MCF 10A (cell line): ENCODE measurements around the gene BPIFB6. TPM values are rescaled to one million over a fixed set of nuclear protein-coding genes. Genes with fewer than 3 reads are reported as not detected.

Source experiments
- BruUV-seq: library from RNA; stranded (reverse); fragments of 400-500 nt; replicated peaks from 2 replicates; lab custom pipeline; 2021; lab: Mats Ljungman, UMichigan
- CTCF ChIA-PET: fragments of 300-600 bp; sonication (Branson Sonifier 250); formaldehyde crosslinking; extraction: SDS; loops from one replicate; lab custom pipeline; 2021; ENCODE audit warnings: antibody characterized with exemption, inconsistent platforms; lab: Yijun Ruan, JAX
- POLR2A ChIA-PET: fragments of 300-600, 350-650 bp; sonication (Branson Sonifier 250); formaldehyde crosslinking; extraction: SDS; loops from one replicate; lab custom pipeline; 2020; ENCODE audit warnings: antibody characterized with exemption, inconsistent platforms; lab: Yijun Ruan, JAX
- DNase-seq: peaks from one replicate; pipeline ENCODE4 v3.0.0-alpha.2; 2018; ENCODE audit not compliant: unreplicated experiment
- H3K27ac Mint-ChIP-seq: one replicate; pipeline ENCODE4 v1.8.0; 2022; ENCODE audit warnings: mild to moderate bottlenecking, low read depth, mixed read lengths; ENCODE audit not compliant: unreplicated experiment
- H3K27me3 Mint-ChIP-seq: one replicate; pipeline ENCODE4 v1.8.0; 2022; ENCODE audit warnings: mixed read lengths; ENCODE audit not compliant: insufficient read depth, unreplicated experiment
- H3K36me3 Mint-ChIP-seq: one replicate; pipeline ENCODE4 v1.8.0; 2022; ENCODE audit warnings: mild to moderate bottlenecking, moderate library complexity, mixed read lengths; ENCODE audit not compliant: insufficient read depth, unreplicated experiment
- H3K4me1 Mint-ChIP-seq: one replicate; pipeline ENCODE4 v1.8.0; 2022; ENCODE audit warnings: mixed read lengths; ENCODE audit not compliant: insufficient read depth, unreplicated experiment
- H3K4me3 Mint-ChIP-seq: one replicate; pipeline ENCODE4 v1.8.0; 2022; ENCODE audit warnings: mild to moderate bottlenecking, moderate library complexity, mixed read lengths; ENCODE audit not compliant: unreplicated experiment
- H3K9me3 Mint-ChIP-seq: one replicate; pipeline ENCODE4 v1.8.0; 2022; ENCODE audit warnings: mixed read lengths; ENCODE audit not compliant: unreplicated experiment
- intact Hi-C: fragments of 100-400 bp; cut with micrococcal nuclease; formaldehyde crosslinking; loops from 2 replicates; pipeline ENCODE4 v1.14.1; 2022
- total RNA-seq: library from RNA; stranded (reverse); gene quantifications from 2 replicates; pipeline ENCODE4 v1.2.3, GENCODE V29; 2022
- TF ChIP-seq, protein P1 (sequence below): fragments of 200-600 bp; IDR thresholded peaks from one replicate; pipeline ENCODE4 v1.8.0; 2022; ENCODE audit warnings: antibody characterized with exemption, mild to moderate bottlenecking; ENCODE audit not compliant: unreplicated experiment

Gene BPIFB6
- total RNA-seq, 1 experiment from 2014 or later = not detected

DNA sequence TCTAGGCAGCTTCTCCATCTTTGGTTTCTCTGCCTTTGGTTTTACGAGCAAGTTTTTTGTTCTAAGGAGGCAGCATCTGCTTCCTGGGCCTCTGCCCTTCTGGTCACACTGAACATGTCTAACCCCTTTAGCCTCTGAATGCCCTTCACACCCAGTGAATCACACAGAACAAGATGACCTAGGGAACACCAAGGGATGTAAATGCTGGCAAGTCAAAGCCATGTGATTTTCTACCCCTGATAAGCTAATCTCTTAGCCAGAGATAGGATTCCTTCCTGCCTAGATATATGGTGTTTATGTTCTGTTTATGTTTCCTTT lies 7.2 kb upstream of the BPIFB6 start:
- no peaks in the 10 kb centered on the region for H3K4me1 Mint-ChIP-seq
- H3K27me3 Mint-ChIP-seq = peaks cover 8% of the 10 kb centered on the region
- ChIA-PET POLR2A (interaction anchor here (1.4 kb wide), 1 partner anchor 10 kb away, joined by 3 read pairs; no protein-coding TSS in a partner anchor), CTCF (interaction anchor here (1.5 kb wide), 1 partner anchor 11 kb away, joined by 3 read pairs; no protein-coding TSS in a partner anchor)
- H3K27ac Mint-ChIP-seq = no peak overlapping the region
- no peaks in the 10 kb centered on the region for H3K9me3 Mint-ChIP-seq
- H3K4me3 Mint-ChIP-seq = no peak overlapping the region
- H3K36me3 Mint-ChIP-seq = no peaks in the 10 kb centered on the region
- no peak for DNase-seq
- intact Hi-C loops = no loop called here
- TF ChIP-seq, protein P1, sequence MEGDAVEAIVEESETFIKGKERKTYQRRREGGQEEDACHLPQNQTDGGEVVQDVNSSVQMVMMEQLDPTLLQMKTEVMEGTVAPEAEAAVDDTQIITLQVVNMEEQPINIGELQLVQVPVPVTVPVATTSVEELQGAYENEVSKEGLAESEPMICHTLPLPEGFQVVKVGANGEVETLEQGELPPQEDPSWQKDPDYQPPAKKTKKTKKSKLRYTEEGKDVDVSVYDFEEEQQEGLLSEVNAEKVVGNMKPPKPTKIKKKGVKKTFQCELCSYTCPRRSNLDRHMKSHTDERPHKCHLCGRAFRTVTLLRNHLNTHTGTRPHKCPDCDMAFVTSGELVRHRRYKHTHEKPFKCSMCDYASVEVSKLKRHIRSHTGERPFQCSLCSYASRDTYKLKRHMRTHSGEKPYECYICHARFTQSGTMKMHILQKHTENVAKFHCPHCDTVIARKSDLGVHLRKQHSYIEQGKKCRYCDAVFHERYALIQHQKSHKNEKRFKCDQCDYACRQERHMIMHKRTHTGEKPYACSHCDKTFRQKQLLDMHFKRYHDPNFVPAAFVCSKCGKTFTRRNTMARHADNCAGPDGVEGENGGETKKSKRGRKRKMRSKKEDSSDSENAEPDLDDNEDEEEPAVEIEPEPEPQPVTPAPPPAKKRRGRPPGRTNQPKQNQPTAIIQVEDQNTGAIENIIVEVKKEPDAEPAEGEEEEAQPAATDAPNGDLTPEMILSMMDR = no peak
- no TSS peak for BruUV-seq

DNA sequence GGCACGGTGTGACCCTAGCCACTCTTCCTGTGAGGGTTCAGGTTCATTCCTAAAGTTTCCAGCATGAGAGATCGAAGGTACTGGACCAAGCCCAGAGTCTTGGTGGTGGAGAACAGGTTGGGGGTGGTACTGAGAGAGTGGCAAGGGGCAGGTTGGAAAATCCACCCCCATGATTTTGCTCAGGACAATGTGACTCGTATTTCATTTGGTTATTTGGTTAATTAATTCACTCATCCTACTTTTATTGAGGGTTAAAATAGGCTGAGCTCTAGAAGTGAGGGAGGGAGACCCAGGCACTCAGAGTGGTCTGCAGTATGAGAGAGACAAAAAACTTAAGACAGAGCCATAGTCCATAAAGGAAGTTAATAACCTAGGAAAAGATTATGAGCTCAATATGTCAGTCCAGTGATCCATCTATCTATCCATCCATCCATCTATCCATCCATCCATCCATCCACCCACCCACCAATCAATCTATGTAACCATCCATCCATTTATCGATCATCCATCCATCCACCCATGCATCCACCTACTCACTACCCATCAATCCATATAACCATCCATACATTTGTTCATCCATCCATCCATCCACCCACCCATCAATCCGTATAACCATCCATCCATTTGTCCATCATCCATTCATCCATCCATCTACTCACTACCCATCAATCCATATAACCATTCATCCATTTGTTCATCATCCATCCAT lies 6.7 kb upstream of the BPIFB6 start:
- Mint-ChIP-seq H3K9me3 (no peaks in the 10 kb centered on the region), H3K36me3 (no peaks in the 10 kb centered on the region), H3K27ac (no peak overlapping the region), H3K4me1 (no peaks in the 10 kb centered on the region), H3K4me3 (no peak overlapping the region), H3K27me3 (peaks cover 2% of the 10 kb centered on the region)
- intact Hi-C loops = no loop called here
- ChIA-PET CTCF (interaction anchor here (1.5 kb wide), 1 partner anchor 11 kb away, joined by 3 read pairs; no protein-coding TSS in a partner anchor), POLR2A (interaction anchor here (1.4 kb wide), 1 partner anchor 10 kb away, joined by 3 read pairs; no protein-coding TSS in a partner anchor)
- no peak for DNase-seq
- TF ChIP-seq, protein P1 = no peak
- BruUV-seq = no TSS peak

DNA sequence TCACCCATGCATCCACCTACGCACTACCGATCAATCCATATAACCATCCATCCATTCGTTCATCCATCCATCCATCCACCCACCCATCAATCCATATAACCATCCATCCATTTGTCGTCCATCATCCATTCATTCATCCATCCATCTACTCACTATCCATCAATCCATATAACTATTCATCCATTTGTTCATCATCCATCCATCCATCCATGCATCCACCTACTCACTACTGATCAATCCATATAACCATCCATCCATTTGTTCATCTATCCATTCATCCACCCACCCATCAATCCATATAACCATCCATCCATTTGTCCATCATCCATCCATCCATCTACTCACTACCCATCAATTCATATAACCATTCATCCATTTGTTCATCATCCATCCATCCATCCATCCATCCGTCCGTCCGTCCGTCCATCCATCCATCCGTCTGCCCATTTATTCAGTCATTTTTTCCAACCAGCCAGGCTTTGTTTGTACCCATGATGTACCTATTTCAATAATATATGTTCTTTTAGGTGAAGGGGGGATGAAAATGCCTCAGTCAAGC lies 6.1 kb upstream of the BPIFB6 start:
- POLR2A ChIA-PET = interaction anchor here (1.4 kb wide), 1 partner anchor 9 kb away, joined by 3 read pairs; no protein-coding TSS in a partner anchor
- no TSS peak for BruUV-seq
- no peak for DNase-seq
- intact Hi-C loops = no loop called here
- CTCF ChIA-PET = interaction anchor here (1.5 kb wide), 1 partner anchor 12 kb away, joined by 3 read pairs; no protein-coding TSS in a partner anchor
- TF ChIP-seq, protein P1 = no peak
- H3K4me3 Mint-ChIP-seq = no peak overlapping the region
- H3K9me3 Mint-ChIP-seq = no peaks in the 10 kb centered on the region
- H3K27ac Mint-ChIP-seq = no peak overlapping the region
- no peaks in the 10 kb centered on the region for H3K4me1 Mint-ChIP-seq
- H3K27me3 Mint-ChIP-seq = no peaks in the 10 kb centered on the region
- H3K36me3 Mint-ChIP-seq = no peaks in the 10 kb centered on the region

DNA sequence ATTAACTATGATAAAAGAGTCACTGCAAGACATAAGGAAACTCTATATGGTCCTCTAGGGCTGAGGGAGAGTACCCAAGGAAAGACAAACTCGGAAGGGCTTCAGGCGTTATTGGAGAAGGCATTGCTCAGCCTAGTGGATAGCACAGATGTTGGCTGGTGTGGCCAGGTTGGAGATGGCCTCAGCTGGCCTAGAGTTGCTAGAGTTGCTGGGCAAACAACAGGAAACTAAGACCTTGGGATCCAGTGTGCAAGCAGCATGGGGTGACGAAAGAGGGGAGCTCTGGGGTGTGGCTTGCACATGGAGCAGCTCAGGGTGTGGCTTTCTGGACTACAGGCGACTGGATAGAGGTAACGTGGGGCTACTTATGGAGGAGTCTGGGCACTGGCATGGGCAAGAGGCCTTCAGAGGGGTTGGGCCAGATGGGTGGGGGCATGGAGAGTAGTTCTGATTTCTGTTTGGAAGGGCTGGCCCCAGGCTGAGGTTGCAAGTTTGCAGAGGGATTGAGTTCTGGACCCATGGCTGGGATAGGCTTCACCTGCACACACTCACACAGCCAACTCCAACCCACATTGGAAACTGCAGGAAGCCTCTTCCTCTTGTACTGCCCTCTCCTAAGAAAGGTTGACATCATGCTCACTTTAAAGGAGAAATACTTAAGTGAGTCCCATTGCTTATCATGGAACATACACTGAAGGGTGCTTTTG lies 5.2 kb upstream of the BPIFB6 start:
- BruUV-seq = no TSS peak
- intact Hi-C loops = no loop called here
- no peaks in the 10 kb centered on the region for H3K9me3 Mint-ChIP-seq
- H3K27me3 Mint-ChIP-seq = no peaks in the 10 kb centered on the region
- H3K4me3 Mint-ChIP-seq = no peak overlapping the region
- CTCF ChIA-PET = interaction anchor here (0.6 kb wide), 1 partner anchor 10 kb away, joined by 3 read pairs; no protein-coding TSS in a partner anchor
- no peak for DNase-seq
- H3K4me1 Mint-ChIP-seq = no peaks in the 10 kb centered on the region
- TF ChIP-seq, protein P1 = no peak
- H3K27ac Mint-ChIP-seq = no peak overlapping the region
- no peaks in the 10 kb centered on the region for H3K36me3 Mint-ChIP-seq
- POLR2A ChIA-PET = interaction anchor here (0.7 kb wide), 1 partner anchor 8 kb away, joined by 3 read pairs; no protein-coding TSS in a partner anchor
